GM21367 (cell line): Measurements from ENCODE around the gene TSSK6.

ENCODE experiments used
- ATAC-seq: cut with Tn5 transposase; IDR thresholded peaks from one replicate; pipeline ENCODE4 v1.9.1; 2021; ENCODE audit not compliant: unreplicated experiment

Gene TSSK6

DNA sequence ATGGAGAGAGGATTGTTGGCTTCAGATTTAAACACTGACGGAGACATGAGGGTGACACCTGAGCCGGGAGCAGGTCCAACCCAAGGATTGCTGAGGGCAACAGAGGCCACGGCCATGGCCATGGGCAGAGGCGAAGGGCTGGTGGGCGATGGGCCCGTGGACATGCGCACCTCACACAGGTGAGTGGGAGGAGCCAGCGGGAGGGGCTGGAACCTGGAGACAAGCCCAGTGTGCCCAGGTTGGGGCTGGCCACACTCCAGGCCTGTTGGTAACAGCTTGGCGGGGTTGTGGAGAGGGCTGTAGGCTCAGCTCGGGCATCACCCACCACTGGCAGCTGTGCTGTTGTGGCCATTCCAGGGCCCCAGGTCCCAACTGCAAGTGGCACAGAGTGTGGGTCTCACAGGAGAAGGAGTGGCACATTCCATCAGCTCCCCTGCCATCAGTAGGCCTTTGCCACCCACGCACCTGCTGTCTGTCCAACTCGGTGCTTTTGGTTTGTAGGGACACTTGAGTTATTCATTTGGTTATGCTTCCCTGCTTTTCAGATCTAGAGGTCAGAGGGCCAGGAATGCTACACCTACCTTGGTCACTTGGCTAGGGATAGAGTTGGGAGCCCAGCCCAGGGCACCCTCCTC, 49.8 kb downstream of the TSSK6 start:
- ATAC-seq: no peak

DNA sequence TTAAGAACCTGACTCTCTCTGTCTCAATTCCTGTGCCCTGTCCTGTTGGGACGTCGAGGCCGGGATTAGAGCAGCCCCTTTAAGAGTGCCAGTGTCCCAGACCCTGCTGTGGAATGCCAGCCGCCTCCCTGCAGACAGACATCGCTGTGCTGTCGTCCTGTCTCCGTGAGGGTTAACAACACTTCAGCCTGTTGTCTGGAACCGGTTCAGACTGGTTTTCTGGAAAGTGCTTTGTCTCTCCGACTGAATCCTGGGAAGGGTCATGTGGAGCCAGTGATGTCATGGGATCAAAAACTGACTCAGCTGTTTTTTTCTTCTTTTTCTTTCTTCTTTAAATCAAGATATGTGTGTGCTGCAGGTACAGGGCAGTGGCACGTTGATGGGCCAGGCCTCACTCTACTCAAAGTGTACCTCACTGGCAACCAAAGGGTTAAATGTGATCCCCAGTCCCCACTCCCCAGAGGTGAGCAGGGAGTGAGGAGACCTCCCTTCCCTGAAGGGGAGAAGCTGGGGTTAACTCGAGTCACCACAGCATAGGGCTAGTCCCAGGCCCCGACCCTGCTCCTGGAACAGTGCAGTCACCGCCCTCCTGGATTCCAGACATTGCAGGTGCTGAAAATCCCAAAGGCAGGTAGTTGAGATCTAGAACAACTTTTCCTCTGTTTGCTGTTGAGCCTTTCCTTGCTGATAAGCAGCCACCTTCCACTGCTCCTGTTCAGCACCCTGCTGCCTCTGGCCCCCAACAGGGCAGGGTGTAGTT, 50.8 kb downstream of the TSSK6 start:
- ATAC-seq: no peak
